ENCODE data around the gene RUFY3. TPM values are rescaled to one million over a fixed set of nuclear protein-coding genes. Genes with fewer than 3 reads are reported as not detected.

RUFY3 gene
- total and polyA plus RNA-seq, 9 of the 15 experiments (the other 6 are each of a cell fraction or from before 2014, with no cell fraction given): 4.2 to 31.1 (median 21.5) TPM

GRCh38 chr4:70838666-70839588 lies 117.2 kb downstream of the RUFY3 start (continued):
- TF ChIP-seq ZBTB40 (IDR thresholded peaks at IDR 0.05) (no peak), ZBTB40 (CRISPR knock-in tag; IDR thresholded peaks at IDR 0.05) (no peak), GATAD2B (IDR thresholded peaks at IDR 0.05; ENCODE audit: borderline replicate concordance) (peak; percentile 60; the same call in 1 of the 2 replicates), ZNF253 (CRISPR knock-in tag; conservative IDR thresholded peaks at IDR 0.05) (no peak), ZBTB7A (IDR thresholded peaks at IDR 0.05; ENCODE audit: borderline replicate concordance, control insufficient read depth, low read depth, low read length) (peak; percentile 78; the same call in 1 of the 2 replicates), RAD51 (IDR thresholded peaks at IDR 0.05; ENCODE audit: borderline replicate concordance, low read depth) (no peak), MAFK (IDR thresholded peaks at IDR 0.05; ENCODE audit: low read length) (no peak), U2AF1 (optimal IDR thresholded peaks at IDR 0.05; ENCODE audit: low read depth, low read length) (no peak), IRF9 (tag; IDR thresholded peaks at IDR 0.05) (no peak), FOXA1 (IDR thresholded peaks at IDR 0.05; ENCODE audit: borderline replicate concordance) (no peak)
- TF ChIP-seq, protein P1, sequence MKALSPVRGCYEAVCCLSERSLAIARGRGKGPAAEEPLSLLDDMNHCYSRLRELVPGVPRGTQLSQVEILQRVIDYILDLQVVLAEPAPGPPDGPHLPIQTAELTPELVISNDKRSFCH (CRISPR knock-in tag; IDR thresholded peaks at IDR 0.05): no peak
- TF ChIP-seq, protein P1 (tag; IDR thresholded peaks at IDR 0.05): no peak
- TF ChIP-seq, protein P2, sequence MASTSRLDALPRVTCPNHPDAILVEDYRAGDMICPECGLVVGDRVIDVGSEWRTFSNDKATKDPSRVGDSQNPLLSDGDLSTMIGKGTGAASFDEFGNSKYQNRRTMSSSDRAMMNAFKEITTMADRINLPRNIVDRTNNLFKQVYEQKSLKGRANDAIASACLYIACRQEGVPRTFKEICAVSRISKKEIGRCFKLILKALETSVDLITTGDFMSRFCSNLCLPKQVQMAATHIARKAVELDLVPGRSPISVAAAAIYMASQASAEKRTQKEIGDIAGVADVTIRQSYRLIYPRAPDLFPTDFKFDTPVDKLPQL (IDR thresholded peaks at IDR 0.05; ENCODE audit: extremely low read depth, insufficient read length): no peak
- TF ChIP-seq, protein P3, sequence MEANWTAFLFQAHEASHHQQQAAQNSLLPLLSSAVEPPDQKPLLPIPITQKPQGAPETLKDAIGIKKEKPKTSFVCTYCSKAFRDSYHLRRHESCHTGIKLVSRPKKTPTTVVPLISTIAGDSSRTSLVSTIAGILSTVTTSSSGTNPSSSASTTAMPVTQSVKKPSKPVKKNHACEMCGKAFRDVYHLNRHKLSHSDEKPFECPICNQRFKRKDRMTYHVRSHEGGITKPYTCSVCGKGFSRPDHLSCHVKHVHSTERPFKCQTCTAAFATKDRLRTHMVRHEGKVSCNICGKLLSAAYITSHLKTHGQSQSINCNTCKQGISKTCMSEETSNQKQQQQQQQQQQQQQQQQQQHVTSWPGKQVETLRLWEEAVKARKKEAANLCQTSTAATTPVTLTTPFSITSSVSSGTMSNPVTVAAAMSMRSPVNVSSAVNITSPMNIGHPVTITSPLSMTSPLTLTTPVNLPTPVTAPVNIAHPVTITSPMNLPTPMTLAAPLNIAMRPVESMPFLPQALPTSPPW (CRISPR knock-in tag; IDR thresholded peaks at IDR 0.05): no peak

Measured in K562 (cell line).